SIG-M5 treated with dmso at 0.1 percent for 504 hours (cell line): ENCODE results near the gene CDC42BPB.

ENCODE experiments used
- DNase-seq: peaks from one replicate; lab custom pipeline; 2025; ENCODE audit not compliant: unreplicated experiment; lab: John Stamatoyannopoulos, UW

The CDC42BPB gene

DNA sequence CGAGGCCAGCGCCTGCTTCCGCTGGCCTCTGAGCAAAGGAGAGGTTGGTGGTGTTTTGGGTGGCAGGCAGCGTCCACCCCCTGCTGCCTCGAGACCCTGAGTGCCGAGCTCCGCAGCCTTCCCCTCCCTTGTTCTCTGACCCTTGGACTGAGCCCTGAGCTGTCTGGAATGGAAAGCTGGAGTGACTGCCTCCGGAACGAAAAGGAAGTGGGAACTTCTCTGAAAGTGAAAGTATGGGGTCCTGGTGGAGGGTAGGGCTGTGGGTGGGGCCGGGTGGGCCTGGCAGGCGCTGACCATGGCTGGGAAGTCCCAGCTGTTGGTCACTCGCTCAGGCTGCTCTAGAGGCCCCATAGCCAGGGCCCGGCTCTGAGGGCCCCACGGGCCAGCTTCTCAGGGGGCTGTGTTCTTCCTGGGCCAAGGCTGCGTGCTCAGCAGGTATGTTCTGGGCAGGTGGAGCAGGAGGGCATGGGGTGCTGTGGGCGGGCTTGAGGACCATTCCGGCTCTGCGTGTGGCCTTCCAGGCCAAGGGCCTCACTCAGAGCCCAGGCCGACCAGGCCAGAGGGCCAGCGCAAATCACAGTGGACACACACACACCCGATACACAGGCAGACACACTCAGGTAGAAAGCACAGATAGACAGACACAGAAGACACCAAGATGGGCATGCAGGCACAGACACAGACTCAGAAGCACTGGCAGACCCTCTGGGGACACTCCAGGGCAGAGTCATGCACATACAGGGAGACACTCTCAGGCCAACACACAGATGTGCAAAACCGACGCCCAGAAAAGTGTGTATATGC lies 37.3 kb upstream of the CDC42BPB start, which contains the start of gene EXOC3L4:
EXOC3L4 (plus strand) TSS at position 320 of the 804 bp plus-strand sequence. CDS start 5,495 bp downstream, outside the sequence.
- DNase-seq, result no peak

DNA sequence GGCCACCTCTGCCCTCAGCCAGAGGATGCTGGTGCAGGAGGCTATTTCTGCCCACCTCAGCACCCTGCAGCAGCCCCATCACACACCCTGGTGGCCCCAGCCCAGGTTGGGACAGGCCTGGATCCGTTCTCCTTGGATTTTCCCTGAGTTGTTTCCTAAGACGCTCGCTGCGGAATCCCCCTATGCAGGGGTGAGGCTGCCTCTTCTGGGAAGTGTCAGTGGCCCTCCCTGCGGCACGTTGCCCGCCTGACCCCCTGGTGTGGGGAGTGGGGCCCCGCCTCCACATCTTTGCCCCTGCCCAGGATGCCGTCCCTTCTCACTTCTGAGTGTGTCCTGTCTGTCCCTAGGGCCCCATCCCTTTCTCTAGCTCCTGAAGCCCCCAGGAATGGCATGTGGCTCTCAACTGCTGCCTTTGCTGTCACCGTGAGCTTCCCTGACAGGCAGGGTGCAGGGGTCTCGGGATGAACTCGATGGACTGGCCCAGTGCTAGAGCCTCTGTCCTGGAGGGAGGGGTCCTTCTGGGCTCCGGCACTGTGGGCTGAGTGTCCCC lies 36.6 kb upstream of the CDC42BPB start:
- DNase-seq, result no peak

DNA sequence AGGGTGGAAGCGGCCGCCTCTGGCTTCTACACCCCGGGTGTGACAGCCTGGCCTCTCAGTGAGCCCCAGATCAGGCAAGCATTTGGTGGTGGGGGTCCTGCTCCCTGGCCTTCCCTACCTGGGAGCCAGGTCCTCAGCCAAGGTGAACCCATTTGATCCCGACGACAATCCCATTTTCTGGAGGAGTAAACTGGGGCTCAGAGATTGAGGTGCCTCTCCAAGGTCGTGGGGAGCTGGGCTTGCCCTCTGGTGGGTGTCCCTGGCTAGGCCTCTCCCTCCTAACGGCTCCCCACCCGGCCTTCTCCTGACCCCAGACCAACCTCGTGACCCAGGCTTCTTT lies 34.5 kb upstream of the CDC42BPB start:
- no peak for DNase-seq

DNA sequence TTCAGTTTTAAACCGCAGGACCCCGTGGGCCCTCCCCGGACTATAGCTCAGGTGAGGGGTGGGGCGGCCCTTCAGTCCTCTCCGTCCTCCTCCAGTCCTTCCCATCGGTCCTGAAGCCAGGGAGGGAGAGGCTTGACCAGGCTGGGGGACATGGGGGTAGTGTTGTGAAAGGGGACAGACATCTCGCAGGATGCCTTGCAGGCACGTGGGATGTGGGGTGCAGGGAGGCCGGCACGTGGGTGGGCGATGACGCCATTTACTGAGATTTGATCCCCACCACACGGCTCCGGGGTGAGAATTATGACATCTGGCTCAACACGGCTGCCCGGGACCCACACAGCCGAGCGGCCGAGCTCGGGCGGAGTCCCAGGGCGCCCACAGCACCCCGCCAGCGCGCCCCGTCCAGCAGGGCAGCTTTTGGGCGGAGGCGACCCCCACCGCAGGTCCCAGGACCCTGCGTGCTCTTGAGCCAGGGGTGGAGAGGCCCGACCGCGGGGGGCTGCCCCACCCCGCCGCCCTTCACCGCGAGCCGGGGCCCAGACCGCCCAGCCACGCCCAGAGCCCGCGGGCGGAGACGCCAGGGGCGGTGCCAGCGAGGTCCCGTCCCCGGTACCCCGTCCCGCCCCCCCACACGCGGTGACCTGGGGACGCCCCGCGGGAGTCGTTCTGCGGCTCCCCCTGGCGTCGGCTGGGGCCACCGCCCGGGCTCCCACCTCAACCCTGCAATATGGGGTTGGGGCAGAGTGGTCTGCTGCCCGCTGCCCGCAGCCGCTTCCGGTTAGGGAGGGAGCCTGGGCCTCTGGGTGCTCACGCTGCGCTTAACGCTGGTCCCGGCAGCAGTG lies 33.9 kb upstream of the CDC42BPB start:
- peak; percentile 56 for DNase-seq

DNA sequence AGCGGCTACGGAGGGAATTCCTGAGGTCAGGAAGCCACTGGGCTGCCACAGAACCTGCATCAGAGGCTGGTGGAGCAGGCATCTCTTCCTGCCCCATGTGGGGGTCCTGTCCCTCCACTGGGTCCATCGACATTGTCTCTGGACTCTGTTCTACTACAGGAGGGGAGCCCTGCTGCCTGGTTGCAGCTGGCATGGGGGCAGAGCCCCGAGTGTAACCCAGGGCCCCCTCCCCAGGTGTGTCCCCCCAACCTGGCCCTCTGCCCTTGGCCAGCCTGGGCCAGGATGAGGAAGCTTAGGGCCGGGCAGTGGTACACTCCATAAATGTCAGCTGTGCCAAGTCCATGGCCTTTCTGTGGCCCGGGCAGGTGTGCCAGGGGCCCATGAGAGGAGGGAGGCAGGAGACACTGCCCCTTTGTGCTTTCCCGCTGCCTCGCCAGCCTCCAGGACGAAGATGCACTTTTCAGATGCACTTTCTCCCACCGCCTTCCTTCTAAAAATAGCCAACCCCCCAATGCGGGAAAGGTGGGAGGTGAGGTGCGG lies 33.2 kb upstream of the CDC42BPB start:
- DNase-seq, result no peak

DNA sequence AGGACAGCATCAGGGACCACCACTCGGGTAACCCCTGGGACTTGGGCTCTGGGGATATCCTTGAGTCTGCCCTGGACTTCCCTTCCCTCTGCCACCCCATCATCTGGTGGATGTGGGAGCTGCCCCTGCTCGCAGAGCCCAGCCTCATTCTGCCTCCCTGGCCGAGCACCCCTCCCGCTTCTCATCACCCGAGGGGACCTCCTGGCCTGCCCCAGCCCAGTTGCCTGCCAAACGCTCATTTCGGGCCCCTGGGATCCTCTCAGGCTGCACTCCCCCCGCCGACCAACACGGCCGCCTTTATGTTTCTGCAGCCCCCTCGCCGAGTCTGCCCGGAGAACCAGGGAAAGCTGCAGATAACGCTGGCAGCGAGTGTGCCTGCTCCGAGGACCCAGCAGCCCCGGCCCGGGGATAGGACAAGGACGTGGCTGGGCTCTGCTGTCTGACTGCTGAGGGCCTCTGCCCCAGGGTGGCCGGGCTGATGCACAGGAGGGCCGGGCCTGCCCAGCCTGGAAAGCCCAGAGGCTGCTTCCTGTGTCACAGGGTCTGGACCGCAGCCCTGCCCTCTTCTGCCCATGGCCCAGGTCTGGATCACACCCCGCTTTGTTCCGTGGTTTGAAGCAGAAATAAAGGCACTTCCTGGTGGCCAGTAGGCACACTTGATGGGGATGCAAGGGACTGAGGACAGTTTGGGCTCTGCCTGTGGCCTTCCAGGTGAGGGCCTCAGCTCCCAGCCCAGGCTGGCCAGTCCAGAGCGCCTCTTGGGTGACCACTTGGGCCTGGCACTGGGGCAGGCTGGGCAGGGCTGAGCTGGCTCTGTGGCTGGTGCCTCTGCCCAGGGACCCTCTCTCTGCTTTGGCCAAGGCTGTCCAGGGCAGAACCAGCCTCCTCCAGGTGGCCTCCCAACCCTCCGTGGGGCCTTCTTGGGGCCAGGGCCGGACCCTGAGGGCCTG lies 32.3 kb upstream of the CDC42BPB start:
- no peak for DNase-seq

DNA sequence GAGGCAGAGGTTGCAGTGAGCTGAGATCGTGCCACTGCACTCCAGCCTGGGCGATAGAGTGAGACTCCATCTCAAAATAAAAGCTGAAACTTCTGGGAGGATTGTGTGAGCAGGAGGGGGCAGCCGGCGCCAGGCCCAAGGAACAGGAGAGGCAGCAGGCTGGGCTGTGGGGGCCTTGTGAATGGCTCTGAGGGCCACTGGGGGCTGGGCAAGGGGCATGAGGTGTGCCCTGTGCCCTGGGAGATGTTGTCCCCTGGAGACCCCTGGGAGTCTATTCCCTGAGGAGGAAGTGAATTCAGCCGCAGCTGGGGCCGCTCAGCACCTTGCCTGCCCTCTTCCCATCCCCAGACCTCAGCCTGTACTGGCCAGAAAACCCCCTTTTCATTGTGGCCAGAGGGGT lies 31.6 kb upstream of the CDC42BPB start:
- no peak for DNase-seq

DNA sequence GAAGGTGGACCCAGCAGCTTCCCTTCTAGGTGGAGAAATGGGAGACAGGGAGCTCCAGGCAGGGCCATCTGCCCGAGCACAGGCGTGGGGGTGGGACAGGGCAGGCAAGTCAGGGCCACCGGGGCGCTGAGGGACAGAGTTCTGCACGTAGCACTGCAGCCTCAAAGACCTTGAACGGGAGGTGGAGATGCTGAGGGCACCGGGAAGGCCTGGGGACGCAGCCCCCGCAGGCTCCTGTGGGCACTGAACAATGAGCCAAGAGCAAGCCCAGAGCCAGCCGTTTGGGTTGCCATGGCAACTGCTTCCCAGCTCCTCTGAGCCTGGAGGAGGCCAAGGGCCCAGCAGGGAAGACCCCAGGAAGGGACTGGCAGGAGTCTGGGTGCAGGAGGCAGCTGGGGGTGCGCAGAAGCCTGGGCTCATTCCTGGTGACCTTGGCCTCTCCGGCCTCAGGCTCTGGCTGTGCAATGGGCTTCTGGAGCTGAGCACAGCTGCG lies 30.0 kb upstream of the CDC42BPB start:
- no peak for DNase-seq

DNA sequence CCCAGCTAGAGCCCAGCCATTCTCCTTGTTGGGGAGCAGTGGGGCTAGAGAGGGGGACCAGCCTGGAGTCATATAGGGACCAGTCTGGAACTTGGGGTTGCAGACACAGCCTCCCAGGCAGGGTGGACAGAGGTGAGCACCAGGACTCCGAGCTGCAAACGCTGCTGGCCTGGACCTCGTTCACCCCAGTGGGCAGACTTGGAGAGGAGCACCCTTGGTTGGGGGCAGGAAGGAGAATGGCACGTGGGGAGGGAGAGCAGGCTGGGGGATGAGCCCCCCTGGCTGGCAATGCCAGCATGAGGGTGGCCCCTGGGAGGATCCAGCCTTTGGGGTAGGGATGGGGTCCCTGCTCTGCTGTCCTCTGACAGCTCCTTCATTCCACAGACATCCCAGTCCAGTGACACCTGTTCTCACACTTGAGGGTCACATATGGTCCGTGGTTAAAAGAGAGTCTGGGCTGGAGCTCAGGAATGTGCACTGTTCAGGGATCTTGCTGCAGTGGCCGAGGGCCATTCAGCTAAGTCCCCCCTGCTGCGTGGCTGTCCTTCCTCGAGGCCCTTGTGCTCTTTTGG lies 29.5 kb upstream of the CDC42BPB start:
- DNase-seq, result no peak

DNA sequence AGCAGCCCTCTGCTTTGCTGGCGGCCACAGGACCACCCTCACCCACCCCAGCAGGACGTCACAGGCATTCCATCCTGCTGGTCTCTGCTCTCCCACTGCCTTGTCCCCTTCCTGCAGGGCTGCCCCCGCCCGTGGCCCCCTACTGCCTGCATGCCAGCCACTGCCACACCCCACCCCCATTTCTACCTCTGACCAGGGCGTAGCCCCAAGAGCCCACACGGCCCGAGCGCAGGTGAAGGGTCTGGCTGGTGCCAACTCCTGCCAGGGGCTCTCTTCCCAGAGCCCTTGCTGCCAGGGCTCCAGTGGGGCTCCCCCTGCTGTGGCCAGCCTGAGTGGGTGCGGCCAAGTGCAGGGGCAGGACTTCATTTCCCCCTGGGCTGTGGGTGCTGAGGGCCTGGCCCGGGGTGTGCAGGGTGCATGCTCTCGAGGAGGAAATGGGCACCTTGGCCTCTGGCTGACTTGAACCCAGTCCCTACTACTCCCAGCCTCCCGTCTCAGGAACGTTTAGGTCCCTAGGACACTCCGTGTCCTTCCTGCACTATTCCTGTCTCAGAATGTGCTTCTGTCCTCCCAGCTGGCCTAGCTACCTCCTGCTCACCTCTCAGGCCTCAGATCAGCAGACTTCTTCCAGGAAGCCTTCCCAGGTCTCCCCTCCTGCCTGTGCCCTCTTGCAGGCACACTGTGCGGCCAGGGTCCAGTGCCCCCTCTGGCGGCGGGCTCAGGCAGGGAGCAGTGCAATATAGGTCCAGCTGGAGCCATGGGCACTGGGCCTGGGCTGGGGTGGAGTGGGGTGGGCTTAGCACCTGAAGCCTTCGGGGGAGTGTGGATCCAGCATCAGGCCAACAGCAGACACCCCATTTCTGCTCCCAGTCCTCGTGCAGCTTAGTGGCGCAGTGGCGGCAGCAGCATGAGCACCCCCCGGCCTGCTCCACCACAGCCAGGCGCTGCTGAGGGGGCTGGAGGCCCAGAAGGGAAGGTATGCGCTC lies 28.1 kb upstream of the CDC42BPB start:
- DNase-seq, result no peak

DNA sequence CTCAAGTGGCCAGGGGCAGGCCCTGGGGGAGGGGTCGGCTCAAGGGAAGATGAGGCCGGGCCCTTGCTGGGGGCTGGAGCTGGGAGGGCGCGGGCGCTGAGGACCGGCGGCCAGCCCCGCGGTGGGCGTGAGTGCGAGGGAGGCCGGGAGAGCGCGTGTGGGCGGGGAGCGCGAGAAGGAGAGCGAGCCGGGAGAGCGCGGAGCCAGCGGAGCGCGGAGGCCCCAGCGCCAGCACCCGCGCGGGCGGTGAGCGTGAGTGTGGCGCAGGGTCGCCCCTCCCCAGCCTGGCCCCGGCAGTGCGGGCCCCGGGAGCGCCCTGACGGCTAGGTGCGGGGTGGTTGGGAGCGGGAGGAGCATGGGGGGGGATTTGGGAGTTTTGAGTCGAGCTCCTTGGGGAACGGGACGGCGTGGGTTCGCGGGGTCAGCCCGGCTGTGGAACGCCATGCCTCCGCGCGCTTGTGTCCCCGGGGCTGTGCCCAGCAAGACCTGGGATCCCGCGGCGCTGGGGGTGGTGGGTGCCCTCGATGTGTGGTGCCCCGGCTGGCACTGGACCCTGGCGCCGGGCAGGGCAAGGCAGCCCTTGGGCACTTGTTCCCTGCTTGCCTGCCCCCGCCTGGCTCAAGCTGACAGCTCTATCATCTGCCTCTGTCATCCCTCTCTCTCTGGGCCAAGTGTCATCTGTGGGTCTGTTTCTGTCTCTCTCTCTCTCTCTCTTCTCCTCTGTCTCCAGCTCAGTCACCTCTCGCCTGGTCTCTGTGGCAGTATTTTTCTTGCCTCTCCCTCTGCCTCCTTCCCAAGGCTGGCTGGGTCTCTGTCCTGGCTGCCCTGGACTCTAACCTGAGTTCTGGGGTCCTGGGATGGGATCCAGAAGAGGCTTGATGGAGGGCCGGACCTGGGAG lies 26.9 kb upstream of the CDC42BPB start, which contains the start of gene LBHD2:
LBHD2 (plus strand) TSS at position 190 of the 899 bp plus-strand sequence. CDS start 1,803 bp downstream, outside the sequence.
- DNase-seq, result no peak

DNA sequence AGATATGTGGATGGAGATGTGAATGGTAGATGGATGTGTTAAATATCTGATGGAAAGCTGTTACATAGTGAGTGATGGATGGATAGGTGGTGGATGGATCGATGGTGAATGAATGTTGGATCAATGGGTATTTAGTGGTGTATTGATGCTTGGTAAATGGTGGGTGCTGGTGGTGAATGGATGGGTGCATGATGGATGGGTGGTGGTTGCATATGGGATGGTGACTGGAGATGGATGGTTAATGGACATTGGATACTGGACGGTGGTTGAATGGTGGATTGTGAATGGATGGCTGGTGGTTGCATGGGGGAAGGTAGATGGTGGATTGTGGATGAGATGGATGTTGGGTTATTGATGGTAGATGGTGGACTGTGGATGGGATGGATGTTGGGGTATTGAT lies 24.6 kb upstream of the CDC42BPB start:
- no peak for DNase-seq

DNA sequence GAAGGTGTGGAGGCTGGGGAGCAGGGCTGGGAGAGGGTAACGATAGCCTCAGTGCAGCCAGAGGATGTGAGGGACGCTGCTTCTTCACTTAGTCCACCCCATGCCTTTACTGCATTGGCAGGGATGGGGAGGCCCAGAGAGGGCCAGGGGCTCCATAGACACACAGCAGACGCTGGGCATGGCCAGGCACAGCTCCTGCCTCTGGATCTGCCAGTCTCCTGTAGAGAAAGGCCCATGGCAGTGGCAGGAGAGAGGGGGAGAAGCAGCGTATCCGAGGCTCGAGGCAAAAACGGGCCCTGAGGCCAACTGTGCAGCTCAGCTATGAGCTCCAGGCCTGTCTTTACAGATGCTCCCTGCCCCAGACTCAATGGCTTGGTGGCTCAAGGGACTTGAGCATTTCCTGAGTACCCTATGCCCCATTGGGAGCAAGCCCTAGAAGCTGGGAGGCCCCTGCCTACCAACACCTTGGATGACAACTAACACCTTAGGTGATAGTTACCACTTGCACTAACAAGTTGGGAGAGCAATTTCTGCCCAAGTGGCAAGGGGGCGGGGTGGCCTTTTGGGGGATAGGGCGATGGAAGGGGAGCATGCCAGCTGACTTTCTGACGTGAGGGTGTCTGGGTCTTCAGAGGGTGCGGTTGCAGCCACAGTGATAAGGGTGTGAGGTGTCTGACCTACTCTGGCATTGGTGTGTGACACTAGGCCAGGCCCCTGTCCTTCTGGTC lies 21.7 kb upstream of the CDC42BPB start:
- DNase-seq, result no peak

DNA sequence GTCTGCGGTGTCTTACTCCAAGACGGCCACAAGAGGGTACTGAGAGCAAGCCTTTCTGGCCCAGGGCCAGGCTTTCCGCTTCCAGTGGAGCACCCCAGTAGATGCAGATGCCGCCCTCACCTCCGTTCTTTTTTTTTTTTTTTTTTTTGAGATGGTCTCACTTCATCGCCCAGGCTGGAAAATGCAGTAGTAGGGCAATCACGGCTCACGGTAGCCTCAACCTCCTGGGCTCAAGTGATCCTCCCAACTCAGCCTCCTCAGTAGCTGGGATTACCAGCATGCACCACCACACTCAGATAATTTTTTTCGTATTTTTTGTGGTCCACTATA lies 21.0 kb upstream of the CDC42BPB start:
- DNase-seq, result peak; percentile 82

DNA sequence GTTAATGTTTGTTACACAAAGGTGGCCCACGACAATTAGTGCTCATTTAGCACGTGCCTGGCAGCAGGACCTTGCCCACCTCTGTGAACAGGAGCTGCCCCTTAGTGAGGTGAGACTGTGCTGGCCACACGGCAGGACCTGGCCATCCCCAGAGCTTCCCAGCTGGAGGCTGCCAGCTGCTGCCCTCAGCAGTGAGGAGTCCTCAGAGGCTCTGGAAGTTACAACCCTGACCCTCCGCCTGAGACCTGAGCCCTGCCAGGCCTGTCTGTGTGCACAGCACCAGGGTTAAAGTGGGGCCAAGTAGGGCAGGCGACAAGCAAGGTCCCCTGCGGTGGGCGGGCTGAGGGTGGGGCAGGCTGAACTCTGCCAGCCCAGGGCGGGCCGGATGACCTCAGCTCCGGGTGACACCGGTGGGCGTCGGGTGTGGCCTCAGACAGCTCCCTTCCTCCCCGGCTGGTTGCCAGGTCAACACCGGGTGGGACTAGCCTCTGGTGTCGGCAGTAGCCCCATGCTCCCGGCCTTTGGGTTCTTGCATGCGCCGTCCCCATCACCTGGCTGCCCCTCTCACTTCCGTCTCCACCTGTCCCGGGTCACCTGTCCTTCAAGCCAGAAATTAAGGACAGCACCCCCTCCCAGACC lies 17.5 kb upstream of the CDC42BPB start:
- DNase-seq, result no peak

DNA sequence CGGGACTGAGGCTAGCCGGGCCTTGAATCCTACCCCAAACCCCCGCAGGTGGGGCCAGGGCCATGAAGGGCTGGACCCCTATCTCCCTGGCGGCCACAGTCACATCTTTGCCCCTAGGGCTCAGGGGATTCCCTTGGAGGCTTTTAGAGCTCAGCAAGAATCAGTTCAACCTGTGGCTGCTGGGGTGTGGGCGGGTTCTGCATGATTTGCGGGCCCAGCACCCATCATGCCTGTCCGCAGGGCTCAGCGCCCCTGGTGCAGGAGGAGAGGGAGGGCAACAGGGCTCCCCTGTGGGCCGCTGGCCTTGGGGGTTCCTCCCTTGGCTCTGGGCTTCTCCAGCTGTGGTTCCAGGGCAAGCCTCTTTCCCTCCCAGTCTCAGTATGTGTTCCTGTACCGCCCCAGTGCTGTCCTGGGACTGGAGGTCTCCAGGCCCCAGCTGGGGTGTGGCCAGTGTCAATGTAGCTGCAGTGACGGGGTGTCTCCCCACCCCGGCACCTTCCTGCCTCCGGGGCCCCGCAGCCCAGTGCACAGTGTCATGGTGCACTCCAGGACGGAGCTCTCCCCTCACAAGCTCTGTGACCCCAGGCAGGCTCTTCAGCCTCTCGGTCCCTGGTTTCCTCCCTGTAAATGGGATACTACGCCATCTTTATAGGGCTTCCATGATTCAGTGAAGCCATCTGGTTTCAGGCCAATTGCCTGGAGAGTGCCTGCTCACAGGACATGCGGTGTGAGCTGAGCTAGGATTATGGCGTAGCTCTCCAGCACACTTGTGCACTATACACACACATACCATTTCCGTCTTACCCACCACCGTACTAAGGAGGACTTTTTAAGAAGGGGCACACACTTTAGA lies 16.8 kb upstream of the CDC42BPB start:
- no peak for DNase-seq
